Panc1 (cell line): ENCODE data around the gene ADAMTSL2.

Source experiments
- CTCF ChIP-seq: fragments of 450-650 bp; IDR thresholded peaks from 2 replicates; pipeline ENCODE4 v1.5.1; 2017; ENCODE audit warnings: mild to moderate bottlenecking
- POLR2AphosphoS5 ChIP-seq: IDR thresholded peaks from 2 replicates; pipeline ENCODE4 v1.6.1; 2012; ENCODE audit warnings: mild to moderate bottlenecking, low read depth, low read length, moderate library complexity
- REST ChIP-seq, 2 experiments: IDR thresholded peaks; 2 replicates each; pipeline ENCODE4 v1.6.1; 2011 to 2012; ENCODE audit warnings: low read depth in 2 of 2, control low read depth in 1 of 2, low read length in 1 of 2, mild to moderate bottlenecking in 1 of 2, moderate library complexity in 1 of 2; ENCODE audit not compliant: insufficient read depth in 1 of 2
- SIN3A ChIP-seq: IDR thresholded peaks from 2 replicates; pipeline ENCODE4 v1.6.1; 2012; ENCODE audit warnings: low read depth, mild to moderate bottlenecking, low read length, moderate library complexity, borderline replicate concordance; ENCODE audit not compliant: insufficient read depth
- TCF7L2 ChIP-seq: IDR thresholded peaks from 2 replicates; pipeline ENCODE4 v1.6.1; 2011; ENCODE audit warnings: mild to moderate bottlenecking, low read depth, low read length, inconsistent platforms

GRCh38 chr9:133510926-133511505 lies 23.5 kb upstream of the ADAMTSL2 start:
- TF ChIP-seq REST (IDR thresholded peaks at IDR 0.05; ENCODE audit: insufficient read depth in 1 of 2, low read depth in 2 of 2, low read length in 1 of 2) (no peak), POLR2AphosphoS5 (no peak), CTCF (no peak), SIN3A (no peak), TCF7L2 (no peak)
